ENCODE measurements around the gene CWC27.

CWC27 gene

DNA sequence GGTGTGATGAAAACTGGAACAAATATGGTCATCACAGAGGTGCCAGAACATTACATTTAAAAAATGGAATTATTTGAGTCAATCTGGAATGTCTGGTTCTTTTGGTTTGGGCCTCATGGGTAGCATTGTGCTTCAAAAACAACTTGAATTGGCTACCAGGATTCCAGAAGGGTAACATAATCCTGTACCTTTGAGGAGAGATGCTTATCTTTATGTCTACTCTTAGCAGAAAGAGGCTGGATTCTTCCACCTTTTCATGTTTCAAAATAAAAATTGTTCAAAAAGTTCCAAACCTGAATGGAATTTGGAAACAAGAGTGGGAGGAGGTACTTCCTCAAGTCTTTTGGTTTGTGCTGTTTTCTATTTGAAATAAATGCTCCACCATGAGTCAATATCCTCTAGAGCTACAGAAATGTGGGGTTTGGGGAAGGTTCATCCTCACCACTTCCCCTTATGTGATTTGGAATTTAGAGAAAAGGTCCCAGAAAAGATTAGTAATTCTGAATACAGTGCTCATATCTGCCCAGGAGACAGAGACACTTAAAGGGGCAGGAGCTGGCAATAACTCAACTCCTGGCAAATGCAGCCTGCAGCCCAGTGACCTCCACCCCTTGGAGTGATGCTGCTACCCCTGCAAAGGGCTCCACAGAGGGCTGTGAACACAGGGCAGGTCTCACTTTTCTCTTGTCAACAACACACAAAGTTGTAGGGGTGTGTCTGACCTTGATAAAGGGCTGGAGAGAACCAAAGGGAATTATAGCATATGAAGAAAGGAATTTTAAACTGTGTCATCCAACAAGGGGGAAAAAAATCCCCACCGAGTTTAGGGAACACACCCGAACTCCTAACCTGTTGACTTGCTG lies 272.8 kb downstream of the CWC27 start:
- TF ChIP-seq, protein P1, sequence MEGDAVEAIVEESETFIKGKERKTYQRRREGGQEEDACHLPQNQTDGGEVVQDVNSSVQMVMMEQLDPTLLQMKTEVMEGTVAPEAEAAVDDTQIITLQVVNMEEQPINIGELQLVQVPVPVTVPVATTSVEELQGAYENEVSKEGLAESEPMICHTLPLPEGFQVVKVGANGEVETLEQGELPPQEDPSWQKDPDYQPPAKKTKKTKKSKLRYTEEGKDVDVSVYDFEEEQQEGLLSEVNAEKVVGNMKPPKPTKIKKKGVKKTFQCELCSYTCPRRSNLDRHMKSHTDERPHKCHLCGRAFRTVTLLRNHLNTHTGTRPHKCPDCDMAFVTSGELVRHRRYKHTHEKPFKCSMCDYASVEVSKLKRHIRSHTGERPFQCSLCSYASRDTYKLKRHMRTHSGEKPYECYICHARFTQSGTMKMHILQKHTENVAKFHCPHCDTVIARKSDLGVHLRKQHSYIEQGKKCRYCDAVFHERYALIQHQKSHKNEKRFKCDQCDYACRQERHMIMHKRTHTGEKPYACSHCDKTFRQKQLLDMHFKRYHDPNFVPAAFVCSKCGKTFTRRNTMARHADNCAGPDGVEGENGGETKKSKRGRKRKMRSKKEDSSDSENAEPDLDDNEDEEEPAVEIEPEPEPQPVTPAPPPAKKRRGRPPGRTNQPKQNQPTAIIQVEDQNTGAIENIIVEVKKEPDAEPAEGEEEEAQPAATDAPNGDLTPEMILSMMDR (IDR thresholded peaks at IDR 0.05; ENCODE audit: insufficient read depth, low read depth, low read length, missing control alignments) = no peak
- DNase-seq (ENCODE audit: low read depth) = no peak
- no peak overlapping the region for H3K4me3 ChIP-seq (ENCODE audit: low read length)

- DNase-seq (ENCODE audit: low read depth) = no peak
- no peak overlapping the region for H3K4me3 ChIP-seq (ENCODE audit: low read length)
- TF ChIP-seq, protein P1 (IDR thresholded peaks at IDR 0.05; ENCODE audit: insufficient read depth, low read depth, low read length, missing control alignments) = no peak
Measured at GRCh38 chr5:65043843-65044359, 275.2 kb downstream of the CWC27 start.

GRCh38 chr5:65047225-65047624 lies 278.5 kb downstream of the CWC27 start:
- H3K4me3 ChIP-seq (ENCODE audit: low read length) = no peak overlapping the region
- no peak for DNase-seq (ENCODE audit: low read depth)
- TF ChIP-seq, protein P1 (IDR thresholded peaks at IDR 0.05; ENCODE audit: insufficient read depth, low read depth, low read length, missing control alignments) = no peak

DNA sequence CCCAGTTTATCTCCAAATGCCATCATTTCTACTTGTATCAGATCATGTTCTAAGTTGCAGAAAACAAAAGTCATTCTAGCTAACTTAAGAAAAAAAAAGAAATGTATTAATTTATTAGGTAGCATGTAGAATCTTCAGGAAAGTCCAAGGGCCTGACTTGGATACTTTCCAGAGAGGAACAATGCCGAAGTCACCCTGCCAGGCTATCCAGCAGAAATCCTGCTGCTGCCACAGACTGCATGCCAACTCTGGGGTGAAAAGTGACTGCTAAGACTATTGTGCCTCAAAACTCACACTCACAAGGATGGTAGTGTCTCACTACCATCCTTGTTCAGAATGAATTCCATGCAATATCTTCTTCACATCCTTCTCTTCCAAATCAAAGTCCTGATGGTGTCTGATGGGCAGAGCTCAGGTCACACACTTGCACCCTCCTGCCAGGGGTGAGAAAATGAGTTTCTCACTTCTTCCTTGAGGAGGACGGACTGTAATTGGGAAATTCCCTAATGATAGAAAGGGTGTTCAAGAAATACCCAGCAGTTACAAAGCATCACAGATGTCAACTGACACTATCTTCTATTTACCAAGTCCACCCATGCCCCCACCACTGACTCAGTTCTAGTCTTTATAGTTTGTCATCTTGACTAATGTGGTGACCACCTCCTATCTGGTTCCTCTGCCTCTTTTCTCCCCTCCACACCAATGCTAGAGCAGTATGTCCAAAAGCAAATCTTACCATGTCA lies 279.4 kb downstream of the CWC27 start:
- no peak for DNase-seq (ENCODE audit: low read depth)
- no peak overlapping the region for H3K4me3 ChIP-seq (ENCODE audit: low read length)
- TF ChIP-seq, protein P1 (IDR thresholded peaks at IDR 0.05; ENCODE audit: insufficient read depth, low read depth, low read length, missing control alignments) = no peak

DNA sequence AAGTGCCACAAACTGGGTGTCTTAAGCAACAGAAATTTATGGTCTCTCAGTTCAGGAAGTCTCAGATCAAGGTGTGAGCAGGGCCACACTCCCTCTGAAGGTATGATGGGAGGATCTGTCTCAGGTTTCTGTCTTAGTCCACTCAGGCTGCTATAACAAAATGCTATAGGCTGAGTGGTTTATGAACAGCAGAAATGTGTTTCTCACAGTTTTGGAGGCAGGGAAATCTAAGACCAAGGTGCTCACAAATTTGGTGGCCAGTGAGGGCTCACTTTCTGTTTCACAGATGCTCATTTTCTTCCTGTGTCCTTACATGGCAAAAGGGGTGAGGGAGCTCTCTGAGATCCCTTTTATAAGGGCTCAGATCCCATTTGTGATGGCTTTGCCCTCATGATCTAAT lies 281.4 kb downstream of the CWC27 start:
- no peak for DNase-seq (ENCODE audit: low read depth)
- H3K4me3 ChIP-seq (ENCODE audit: low read length) = no peak overlapping the region
- TF ChIP-seq, protein P1 (IDR thresholded peaks at IDR 0.05; ENCODE audit: insufficient read depth, low read depth, low read length, missing control alignments) = no peak

DNA sequence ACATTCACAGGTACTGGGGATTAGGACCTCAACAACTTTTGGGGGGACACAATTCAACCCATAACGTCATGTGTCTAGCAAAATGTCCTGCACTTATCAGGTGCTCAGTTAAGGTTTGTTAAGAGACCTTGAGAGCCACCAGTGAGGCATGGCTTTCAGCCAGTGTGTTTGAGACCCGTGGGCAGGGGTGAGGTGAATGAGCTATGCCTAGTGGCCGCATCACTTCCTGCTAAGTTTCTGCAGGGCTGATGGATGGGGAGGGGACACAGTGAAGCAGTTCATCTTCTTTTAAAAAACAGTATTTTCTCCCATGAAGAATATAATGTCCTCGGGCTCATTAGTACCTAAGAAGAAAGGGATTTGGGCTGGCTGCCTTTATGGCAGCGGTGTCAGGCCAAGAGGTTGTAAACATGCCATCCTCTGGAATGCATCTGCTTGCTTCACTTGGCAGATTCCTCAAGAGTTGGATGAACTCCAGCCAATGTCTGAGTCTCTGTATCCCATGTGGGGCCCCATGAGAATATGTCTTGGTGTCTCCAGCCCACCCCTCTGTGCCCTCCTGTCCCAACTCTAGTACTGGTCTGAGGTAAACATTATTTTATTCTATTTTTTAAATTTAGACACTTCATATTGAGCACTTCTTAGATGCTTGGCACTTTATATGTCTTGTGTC lies 282.2 kb downstream of the CWC27 start:
- TF ChIP-seq, protein P1 (IDR thresholded peaks at IDR 0.05; ENCODE audit: insufficient read depth, low read depth, low read length, missing control alignments) = no peak
- no peak for DNase-seq (ENCODE audit: low read depth)
- no peak overlapping the region for H3K4me3 ChIP-seq (ENCODE audit: low read length)

Data from epithelial cell of esophagus (primary cell).